Choroid plexus epithelial cell (primary cell): Measurements from ENCODE around the gene LMAN1.

Experiments used
- DNase-seq: peaks from one replicate; pipeline ENCODE4 v3.0.0-alpha.2; 2010; ENCODE audit warnings: low read depth
- H3K4me3 ChIP-seq: 2 replicates; pipeline ENCODE4 v1.5.1; 2011; ENCODE audit warnings: low read depth, mild to moderate bottlenecking, control low read depth, low read length, moderate library complexity
- CTCF ChIP-seq: conservative IDR thresholded peaks from 2 replicates; pipeline ENCODE4 v1.5.1; 2011; ENCODE audit warnings: low read depth, mild to moderate bottlenecking, control low read depth, inconsistent platforms, low read length, moderate library complexity

The LMAN1 gene

GRCh38 chr18:59380706-59381105, 21.6 kb upstream of the LMAN1 start:
- no peak for DNase-seq
- TF ChIP-seq CTCF, result no peak
- no peak overlapping the region for H3K4me3 ChIP-seq

DNA sequence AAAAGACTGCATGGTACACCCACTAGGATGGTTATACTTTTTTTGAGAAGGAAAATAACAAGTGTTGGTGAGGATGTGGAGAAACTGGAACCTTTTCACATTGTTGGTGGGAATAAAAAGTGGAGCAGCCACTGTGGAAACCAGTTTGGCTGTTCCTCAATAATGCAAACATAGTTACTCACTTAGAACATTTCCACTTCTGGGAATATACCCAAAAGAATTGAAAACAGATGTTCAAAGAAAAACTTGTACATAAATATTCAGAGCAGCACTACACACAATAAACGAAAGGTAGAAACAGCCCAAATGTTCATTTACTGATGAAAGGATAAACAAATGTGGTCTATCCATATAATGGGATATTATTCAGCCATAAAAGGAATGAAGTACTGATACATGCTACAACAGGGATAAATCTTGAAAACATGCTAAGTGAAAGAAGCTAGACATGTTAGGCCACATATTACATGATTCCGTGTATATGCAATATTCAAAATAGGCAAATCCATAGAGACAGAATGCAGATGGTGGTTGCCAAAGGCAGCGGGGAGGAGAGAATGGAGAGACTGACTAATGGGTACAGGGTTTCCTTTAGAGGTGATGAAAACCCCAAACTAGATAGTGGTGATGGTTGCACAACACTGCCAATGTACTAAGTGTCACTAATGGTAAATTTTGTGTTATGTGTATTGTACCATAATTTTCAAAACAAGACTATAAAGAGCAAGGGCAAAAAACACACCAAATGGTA, 20.9 kb upstream of the LMAN1 start:
- TF ChIP-seq CTCF, result no peak
- DNase-seq, result peak; percentile 10
- no peak overlapping the region for H3K4me3 ChIP-seq

GRCh38 chr18:59377613-59378337, 18.7 kb upstream of the LMAN1 start:
- no peak for TF ChIP-seq CTCF
- DNase-seq, result no peak
- no peak overlapping the region for H3K4me3 ChIP-seq

- DNase-seq, result no peak
- no peak for TF ChIP-seq CTCF
- no peak overlapping the region for H3K4me3 ChIP-seq
Measured at GRCh38 chr18:59376351-59376935, 17.4 kb upstream of the LMAN1 start.

GRCh38 chr18:59374128-59374527, 15.1 kb upstream of the LMAN1 start:
- no peak for DNase-seq
- TF ChIP-seq CTCF, result no peak
- no peak overlapping the region for H3K4me3 ChIP-seq

DNA sequence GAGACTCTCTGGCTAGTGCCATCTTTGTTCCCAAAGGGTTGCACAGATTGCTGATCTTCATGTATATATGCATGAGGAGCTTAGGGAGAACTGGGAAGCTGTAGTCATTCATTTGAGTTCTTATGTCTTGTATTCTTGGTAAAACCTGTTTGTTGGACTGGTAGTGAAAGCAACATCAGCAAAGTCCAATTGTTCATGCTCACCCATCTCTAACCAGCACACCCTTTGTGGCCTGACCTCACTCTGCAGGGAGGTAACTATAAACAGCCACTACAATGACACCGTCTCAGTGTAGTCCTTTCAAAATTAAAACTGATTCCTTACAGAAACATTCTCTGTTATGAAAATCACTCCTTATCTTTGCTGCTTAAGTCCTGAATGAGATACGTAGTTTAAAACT, 13.9 kb upstream of the LMAN1 start:
- no peak for TF ChIP-seq CTCF
- no peak for DNase-seq
- no peak overlapping the region for H3K4me3 ChIP-seq
